HUES64 (cell line): ENCODE results near the gene ITCH.
"Not testable (repeated sequence)": the region's sequence is repeated elsewhere in the genome, so short reads cannot be mapped to it uniquely, and the experiment has no call there.

Source experiments
- H3K27ac ChIP-seq: 2 replicates; pipeline ENCODE4 v1.7.0; 2013; ENCODE audit warnings: low read depth, low read length, inconsistent platforms
- H3K27me3 ChIP-seq: 2 replicates; pipeline ENCODE4 v1.6.1; 2013; ENCODE audit warnings: mild to moderate bottlenecking, low read length; ENCODE audit not compliant: insufficient read depth
- H3K36me3 ChIP-seq: 2 replicates; pipeline ENCODE4 v1.6.1; 2013; ENCODE audit warnings: mild to moderate bottlenecking, low read length; ENCODE audit not compliant: insufficient read depth
- H3K4me1 ChIP-seq: 2 replicates; pipeline ENCODE4 v1.6.1; 2013; ENCODE audit warnings: mild to moderate bottlenecking, low read length, moderate library complexity; ENCODE audit not compliant: insufficient read depth
- H3K4me3 ChIP-seq: 2 replicates; pipeline ENCODE4 v1.5.1; 2013; ENCODE audit warnings: mild to moderate bottlenecking, low read length, moderate library complexity
- H3K9ac ChIP-seq: 2 replicates; pipeline ENCODE4 v1.6.1; 2013; ENCODE audit warnings: mild to moderate bottlenecking, low read depth, low read length
- H3K9me3 ChIP-seq: 2 replicates; pipeline ENCODE4 v1.6.1; 2013; ENCODE audit warnings: low read depth, low read length; ENCODE audit not compliant: insufficient read depth
- WGBS: fragments of 150-250, 120-280 bp; methylation state at CpG from one replicate; pipeline ENCODE4 v1.1.7; 2013; ENCODE audit warnings: missing lambda C conversion rate; 5-methylcytosine and 5-hydroxymethylcytosine counted together

Gene ITCH

DNA sequence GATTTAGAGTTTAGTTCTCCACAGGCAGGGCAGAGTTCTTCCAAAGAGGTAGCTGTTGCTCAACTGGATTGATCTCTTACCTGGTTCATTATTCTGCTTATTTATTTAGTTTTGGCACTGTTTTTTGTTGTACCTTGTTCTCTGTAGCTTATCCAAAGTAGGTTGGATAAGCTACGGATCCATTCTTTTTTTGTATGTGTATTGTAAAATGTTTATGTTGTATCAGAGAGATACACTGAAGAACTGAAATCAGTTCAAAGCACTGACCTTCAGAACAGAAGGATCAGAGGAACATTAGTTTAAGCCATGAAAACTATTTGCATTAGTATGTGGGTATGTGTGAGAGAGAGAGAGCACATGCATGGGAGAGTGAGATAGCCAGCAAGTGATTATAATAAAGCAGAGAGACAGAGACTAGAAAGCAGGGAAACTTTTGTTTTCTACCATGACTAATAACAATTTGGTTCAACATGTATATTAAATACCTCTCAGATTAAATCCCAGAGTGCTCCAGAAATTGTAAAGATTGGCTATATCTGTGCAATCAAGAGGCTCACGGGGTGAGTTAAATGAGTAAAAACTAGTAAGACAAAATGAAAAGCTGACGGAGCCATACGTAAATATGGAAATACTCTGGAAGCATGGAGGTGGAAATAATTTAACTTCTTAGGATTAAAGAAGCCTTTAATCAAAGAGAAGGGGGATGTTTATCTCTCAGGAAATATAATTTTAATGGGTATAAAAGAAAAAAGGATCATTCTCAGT, 40.2 kb downstream of the ITCH start:
- Histone ChIP-seq H3K4me1 (peaks cover 5% of the 10 kb centered on the region; the same call in 1 of the 2 replicates), H3K9me3 (no peaks in the 10 kb centered on the region), H3K36me3 (peaks cover 23% of the 10 kb centered on the region), H3K9ac (no peak overlapping the region), H3K27me3 (no peaks in the 10 kb centered on the region), H3K27ac (no peak overlapping the region; the same call in 1 of the 2 replicates), H3K4me3 (no peak overlapping the region)
- WGBS: 95% methylated on average over 4 of the region's 4 CpGs

DNA sequence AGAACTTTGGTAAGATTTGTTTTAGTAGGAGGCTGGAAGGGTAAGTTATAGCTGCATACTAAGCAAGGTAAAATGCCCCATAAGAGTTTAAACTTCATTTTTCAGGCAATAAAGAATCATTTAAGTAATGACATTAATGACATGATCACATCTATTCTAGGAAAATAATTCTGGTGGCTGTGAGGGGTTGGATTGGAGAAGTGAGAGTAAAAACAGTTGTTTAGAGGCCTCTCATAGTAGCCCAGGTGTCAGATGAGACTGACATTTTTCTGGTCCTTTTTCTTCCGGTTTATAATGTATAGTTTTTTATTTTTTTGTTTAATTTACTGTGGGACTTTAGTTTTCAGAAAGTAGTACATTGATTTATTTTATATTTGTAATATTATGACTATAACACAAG, 40.8 kb downstream of the ITCH start:
- no peaks in the 10 kb centered on the region for H3K27me3 ChIP-seq
- H3K36me3 ChIP-seq: peaks cover 26% of the 10 kb centered on the region
- H3K9ac ChIP-seq: no peak overlapping the region
- H3K4me3 ChIP-seq: no peak overlapping the region
- H3K9me3 ChIP-seq: no peaks in the 10 kb centered on the region
- WGBS: no CpG with 5 or more reads among the region's 1 CpG
- no peak overlapping the region; the same call in 1 of the 2 replicates for H3K27ac ChIP-seq
- H3K4me1 ChIP-seq: peaks cover 5% of the 10 kb centered on the region; the same call in 1 of the 2 replicates

DNA sequence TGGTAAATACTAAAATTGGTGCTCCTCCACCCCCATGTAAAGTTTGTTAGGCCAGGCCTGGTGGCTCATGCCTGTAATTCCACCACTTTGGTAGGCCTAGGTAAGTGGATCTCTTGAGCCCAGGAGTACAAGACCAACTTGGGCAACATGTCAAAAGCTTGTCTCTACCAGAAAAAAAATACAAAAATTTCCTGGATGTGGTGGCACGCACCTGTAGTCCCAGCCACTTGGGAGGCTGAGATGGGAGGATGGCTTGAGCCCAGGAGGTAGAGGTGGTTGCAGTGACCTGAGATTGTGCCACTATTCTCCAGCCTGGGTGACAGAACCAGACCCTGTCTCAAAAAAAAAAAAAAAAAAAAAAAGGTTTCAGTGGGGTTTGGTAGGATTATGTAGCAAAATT, 41.7 kb downstream of the ITCH start:
- H3K9me3 ChIP-seq: no peaks in the 10 kb centered on the region
- H3K27me3 ChIP-seq: no peaks in the 10 kb centered on the region
- peaks cover 34% of the 10 kb centered on the region for H3K36me3 ChIP-seq
- H3K27ac ChIP-seq: no peak overlapping the region
- H3K9ac ChIP-seq: no peak overlapping the region
- 95% methylated on average over 1 of the region's 1 CpG for WGBS
- H3K4me3 ChIP-seq: no peak overlapping the region
- peaks cover 5% of the 10 kb centered on the region; the same call in 1 of the 2 replicates for H3K4me1 ChIP-seq

DNA sequence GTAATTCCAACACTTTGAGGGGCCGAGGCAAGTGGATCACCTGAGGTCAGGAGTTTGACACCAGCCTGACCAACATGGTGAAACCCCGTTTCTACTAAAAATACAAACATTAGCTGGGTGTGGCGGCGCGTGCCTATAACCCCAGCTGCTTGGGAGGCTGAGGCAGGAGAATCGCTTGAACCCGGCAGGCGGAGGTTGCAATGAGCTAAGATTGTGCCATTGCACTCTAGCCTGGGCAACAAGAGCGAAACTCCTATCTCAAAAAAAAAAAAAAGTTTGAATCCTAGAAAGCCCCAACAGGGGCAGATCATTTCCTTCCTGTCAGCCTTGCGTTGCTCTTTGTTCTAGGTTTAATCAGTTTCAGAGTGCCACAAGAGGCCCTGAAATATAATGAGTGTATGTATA, 42.2 kb downstream of the ITCH start:
- not testable (repeated sequence) for H3K4me3 ChIP-seq, H3K4me1 ChIP-seq, H3K27ac ChIP-seq, H3K9ac ChIP-seq, H3K9me3 ChIP-seq, H3K27me3 ChIP-seq
- H3K36me3 ChIP-seq: peaks cover 38% of the 10 kb centered on the region
- 97% methylated on average over 10 of the region's 10 CpGs for WGBS

DNA sequence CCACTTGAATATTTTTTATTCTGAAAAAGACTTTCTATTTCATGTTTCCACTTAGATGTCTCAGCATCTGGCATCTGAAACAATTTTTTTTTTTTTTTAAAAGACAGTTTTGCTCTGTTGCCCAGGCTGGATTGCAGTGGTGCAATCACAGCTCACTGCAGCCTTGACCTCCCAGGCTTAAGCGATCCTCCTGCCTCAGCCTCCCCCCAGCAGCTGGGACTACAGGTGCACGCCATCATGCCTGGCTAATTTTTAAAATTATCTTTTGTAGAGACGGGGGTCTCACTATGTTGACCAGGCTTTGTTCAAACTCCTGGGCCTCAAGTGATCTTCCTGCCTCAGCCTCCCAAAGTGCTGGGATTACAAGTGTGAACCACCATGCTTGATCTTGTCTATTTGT, 42.9 kb downstream of the ITCH start:
- H3K9ac ChIP-seq, H3K27me3 ChIP-seq, H3K27ac ChIP-seq, H3K4me3 ChIP-seq, H3K9me3 ChIP-seq, H3K4me1 ChIP-seq: not testable (repeated sequence)
- peaks cover 45% of the 10 kb centered on the region for H3K36me3 ChIP-seq
- 97% methylated on average over 3 of the region's 3 CpGs for WGBS

DNA sequence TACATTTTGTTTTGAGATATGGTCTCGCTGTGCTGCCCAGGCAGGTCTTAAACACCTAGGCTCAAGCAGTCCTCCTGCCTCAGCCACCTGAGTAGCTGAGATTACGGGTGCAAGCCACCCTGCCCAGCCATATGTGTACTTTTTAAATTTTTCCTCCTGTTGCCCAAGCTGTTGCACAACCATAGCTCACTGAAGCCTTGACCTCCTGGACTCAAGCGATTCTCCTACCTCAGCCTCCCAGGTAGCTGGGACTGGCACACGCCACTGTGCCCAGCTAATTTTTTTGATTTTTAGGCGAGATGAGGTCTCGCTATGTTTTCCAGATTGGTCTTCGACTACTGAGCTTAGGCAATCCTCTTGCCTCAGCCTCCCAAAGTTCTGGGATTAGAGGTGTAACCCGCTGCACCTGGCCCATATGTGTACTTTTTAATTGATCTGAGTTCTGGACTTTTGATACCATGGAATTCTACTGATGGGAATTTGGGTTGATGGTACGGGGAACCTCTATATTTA, 44.9 kb downstream of the ITCH start:
- H3K4me3 ChIP-seq: no peak overlapping the region
- peaks cover 60% of the 10 kb centered on the region for H3K36me3 ChIP-seq
- H3K27me3 ChIP-seq: no peaks in the 10 kb centered on the region
- H3K9me3 ChIP-seq: no peaks in the 10 kb centered on the region
- WGBS: 97% methylated on average over 9 of the region's 9 CpGs
- H3K4me1 ChIP-seq: no peaks in the 10 kb centered on the region
- no peak overlapping the region for H3K27ac ChIP-seq
- no peak overlapping the region for H3K9ac ChIP-seq

DNA sequence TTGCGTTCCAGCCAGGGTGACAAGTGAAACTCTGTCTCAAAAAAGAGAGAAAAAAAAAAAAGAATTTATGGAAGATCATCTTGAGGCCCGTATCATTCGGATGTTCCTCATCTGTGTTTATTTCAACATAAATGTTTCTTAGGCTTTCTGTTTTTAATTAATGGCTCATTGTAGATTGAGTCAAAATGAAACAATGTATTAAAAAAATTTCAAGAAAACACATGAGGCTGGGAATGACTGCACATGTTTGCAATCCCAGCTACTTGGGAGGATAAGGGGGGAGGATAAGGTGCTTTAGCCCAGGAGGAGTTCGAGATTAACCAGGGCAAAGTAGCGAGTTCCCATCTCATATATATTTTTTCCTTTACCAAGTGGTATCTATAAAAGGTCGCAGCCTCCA, 47.3 kb downstream of the ITCH start:
- WGBS: 94% methylated on average over 6 of the region's 6 CpGs
- Histone ChIP-seq H3K4me3 (no peak overlapping the region), H3K36me3 (peaks cover 79% of the 10 kb centered on the region), H3K27me3 (no peaks in the 10 kb centered on the region), H3K27ac (no peak overlapping the region), H3K9ac (no peak overlapping the region), H3K9me3 (no peaks in the 10 kb centered on the region), H3K4me1 (no peaks in the 10 kb centered on the region)

DNA sequence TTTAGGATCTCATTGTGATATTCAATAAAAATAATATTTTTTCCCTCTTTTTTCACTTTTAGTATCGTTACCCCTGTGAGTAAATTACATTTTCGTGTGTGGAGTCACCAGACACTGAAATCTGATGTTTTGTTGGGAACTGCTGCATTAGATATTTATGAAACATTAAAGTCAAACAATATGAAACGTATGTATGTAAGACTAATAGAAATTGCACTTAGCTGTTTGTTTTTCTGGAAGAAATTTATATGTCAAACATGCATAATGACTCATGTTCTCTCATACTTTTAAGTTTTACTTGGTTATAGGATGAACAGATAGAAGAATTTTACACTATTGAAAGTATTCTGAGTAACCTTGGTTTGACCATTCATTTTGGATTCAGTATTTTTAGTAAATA, 49.4 kb downstream of the ITCH start:
- H3K4me3 ChIP-seq: no peak overlapping the region
- no peaks in the 10 kb centered on the region for H3K4me1 ChIP-seq
- H3K27me3 ChIP-seq: no peaks in the 10 kb centered on the region
- H3K36me3 ChIP-seq: peaks cover 91% of the 10 kb centered on the region
- no peak overlapping the region for H3K9ac ChIP-seq
- WGBS: 92% methylated on average over 2 of the region's 3 CpGs
- no peak overlapping the region for H3K27ac ChIP-seq
- no peaks in the 10 kb centered on the region for H3K9me3 ChIP-seq

DNA sequence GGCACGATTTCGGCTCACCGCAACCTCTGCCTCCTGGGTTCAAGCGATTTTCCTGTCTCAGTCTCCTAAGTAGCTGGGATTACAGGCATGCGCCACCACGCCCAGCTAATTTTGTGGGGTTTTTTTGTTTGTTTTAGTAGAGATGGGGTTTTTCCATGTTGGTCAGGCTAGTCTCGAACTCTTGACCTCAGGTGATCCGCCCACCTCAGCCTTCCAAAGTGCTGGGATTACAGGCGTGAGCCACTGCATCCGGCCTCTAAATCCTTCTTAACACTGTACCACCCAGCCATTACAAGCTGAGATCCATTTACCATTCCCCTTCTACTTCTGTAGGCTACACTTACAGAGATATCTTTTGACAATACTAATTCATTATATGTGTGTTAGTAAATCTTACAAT, 51.5 kb downstream of the ITCH start:
- H3K4me3 ChIP-seq, H3K27me3 ChIP-seq, H3K9me3 ChIP-seq, H3K4me1 ChIP-seq, H3K9ac ChIP-seq, H3K27ac ChIP-seq: not testable (repeated sequence)
- 96% methylated on average over 10 of the region's 10 CpGs for WGBS
- peaks cover 90% of the 10 kb centered on the region for H3K36me3 ChIP-seq

DNA sequence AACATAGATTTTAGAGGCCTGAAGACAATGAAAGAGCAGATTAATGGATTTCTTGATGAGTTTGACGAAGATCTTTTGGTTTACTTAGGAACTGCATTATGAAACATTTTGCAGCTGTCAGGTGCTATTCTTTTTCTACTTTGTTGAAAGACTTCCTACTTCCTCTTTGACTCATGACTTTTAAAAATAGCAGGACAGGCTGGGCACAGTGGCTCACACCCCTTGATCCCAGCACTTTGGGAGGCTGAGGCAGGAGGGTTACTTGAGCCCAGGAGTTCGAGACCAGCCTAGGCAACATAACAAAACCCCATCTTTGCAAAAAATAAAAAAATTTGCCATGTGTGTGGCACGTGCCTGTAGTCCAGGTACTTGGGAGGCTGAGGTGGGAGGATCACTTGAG, 52.0 kb downstream of the ITCH start:
- H3K27ac ChIP-seq: no peak overlapping the region
- H3K9me3 ChIP-seq: no peaks in the 10 kb centered on the region
- no peaks in the 10 kb centered on the region for H3K27me3 ChIP-seq
- peaks cover 90% of the 10 kb centered on the region for H3K36me3 ChIP-seq
- no peak overlapping the region for H3K9ac ChIP-seq
- 92% methylated on average over 3 of the region's 3 CpGs for WGBS
- no peak overlapping the region for H3K4me3 ChIP-seq
- no peaks in the 10 kb centered on the region for H3K4me1 ChIP-seq

DNA sequence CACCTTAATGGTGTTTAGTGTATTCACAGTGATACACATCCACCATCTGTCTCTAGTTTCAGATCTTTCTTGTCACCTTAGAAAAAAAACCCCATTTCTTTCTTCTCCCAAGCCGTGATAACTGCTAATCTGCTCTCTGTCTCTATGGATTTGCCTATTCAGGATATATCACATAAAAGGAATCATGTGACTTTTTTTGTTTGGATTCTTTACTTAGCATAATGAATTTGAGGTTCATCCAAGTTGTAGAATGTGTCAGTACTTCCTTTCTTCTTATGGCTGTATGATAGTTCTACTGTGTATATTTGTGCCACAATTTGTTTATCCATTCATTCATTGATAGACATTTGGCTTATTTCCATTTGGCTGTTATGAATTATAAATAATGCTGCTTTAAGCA, 57.1 kb downstream of the ITCH start:
- WGBS: 92% methylated on average over 1 of the region's 1 CpG
- H3K27me3 ChIP-seq: no peaks in the 10 kb centered on the region
- peaks cover 81% of the 10 kb centered on the region for H3K36me3 ChIP-seq
- H3K4me3 ChIP-seq: no peak overlapping the region
- H3K4me1 ChIP-seq: no peaks in the 10 kb centered on the region
- H3K9me3 ChIP-seq: no peaks in the 10 kb centered on the region
- no peak overlapping the region for H3K9ac ChIP-seq
- H3K27ac ChIP-seq: no peak overlapping the region

DNA sequence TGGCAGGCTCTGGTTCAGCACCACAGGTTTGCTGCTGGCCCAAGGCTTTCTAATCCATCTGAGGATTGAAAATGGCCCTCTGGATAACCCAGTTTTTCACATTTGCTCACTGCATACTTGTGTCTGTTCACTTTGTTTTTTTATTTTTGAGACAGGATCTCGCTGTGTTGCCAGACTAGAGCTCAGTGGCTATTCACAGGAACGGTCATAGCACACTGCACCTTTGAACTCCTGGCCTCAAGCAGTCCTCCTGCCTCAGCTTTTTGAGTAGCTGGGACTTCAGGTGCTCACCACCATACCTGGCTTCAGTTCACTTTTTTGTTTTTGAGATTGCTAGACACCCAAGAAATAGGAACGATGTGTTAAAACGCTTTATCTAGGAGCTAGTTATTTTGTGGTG, 57.9 kb downstream of the ITCH start:
- Histone ChIP-seq H3K9ac (no peak overlapping the region), H3K4me1 (no peaks in the 10 kb centered on the region), H3K4me3 (no peak overlapping the region), H3K27me3 (no peaks in the 10 kb centered on the region), H3K9me3 (no peaks in the 10 kb centered on the region), H3K27ac (no peak overlapping the region), H3K36me3 (peaks cover 81% of the 10 kb centered on the region)
- 94% methylated on average over 4 of the region's 4 CpGs for WGBS
